Cerebellar cortex (tissue), 1 donor: ENCODE results near the gene CD7.

Experiments used
- DNase-seq: peaks from one replicate; pipeline ENCODE4 v3.0.0-alpha.2; 2015; ENCODE audit warnings: low spot score

CD7 gene

DNA sequence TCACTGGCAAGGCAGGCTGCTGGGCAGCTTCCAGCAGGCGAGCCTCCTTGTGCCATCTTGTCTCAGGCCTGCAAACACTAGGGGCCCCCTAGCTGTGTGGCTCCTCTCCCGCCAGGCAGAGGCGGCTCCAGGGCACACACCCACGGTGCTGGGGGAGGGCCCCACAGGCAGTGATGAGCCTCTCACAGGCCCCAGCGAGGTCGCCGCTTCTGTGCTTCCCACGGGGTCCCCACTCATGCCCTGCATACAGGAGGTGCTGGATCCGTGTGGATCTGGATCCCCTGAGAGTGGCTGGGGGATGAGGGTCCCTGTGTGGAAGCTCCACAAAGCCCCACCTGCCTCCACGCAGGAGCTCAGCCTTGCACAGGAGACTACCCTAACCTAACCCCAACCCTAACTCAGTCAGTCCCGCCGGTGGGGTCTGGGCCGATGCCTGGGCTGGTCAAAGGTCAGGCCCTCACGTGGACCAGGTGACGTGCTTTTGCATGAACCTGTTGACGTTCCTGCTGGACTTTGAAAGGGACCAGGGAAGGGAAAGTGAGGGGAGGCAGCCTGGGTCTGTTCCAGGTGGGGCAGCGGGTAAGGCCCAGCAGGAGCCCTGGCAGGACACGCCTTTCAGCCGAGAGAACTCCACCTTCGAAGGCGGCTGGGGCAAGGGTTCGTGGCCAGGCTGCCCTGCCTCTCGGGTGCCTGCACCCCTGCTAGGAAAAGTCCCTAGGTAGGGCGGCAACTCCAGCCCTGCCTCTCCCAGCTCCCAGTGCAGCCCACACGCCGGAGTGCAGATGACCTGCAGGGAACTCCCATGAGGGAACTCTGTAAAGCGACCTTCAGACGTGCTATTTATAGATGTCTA is 11.0 kb upstream of the CD7 start:
- DNase-seq: no peak

- DNase-seq: no peak
Observed at GRCh38 chr17:82327757-82328140, 10.3 kb upstream of the CD7 start.

DNA sequence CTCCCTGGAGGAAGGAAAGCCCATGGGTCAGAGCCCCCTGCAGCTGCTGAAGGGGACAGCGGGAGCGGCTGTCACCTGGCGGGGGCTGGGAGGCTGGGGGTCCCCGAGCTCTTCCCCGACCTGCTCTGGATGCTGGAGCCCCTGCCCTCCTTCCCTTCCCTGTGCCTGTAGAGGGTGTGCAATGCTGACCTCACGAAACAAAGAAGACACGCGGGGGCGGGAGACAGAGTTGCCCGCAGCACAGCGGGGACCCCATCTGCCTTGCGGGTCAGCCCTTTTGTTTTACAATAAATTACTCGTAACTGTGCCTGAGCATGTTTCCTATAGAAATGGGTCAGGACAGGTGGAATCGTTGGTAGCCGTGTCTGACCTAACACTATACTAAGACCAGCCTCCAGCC is 9.9 kb upstream of the CD7 start:
- DNase-seq: no peak

GRCh38 chr17:82325286-82326180 is 8.1 kb upstream of the CD7 start:
- DNase-seq: no peak

GRCh38 chr17:82324566-82325285 is 7.3 kb upstream of the CD7 start:
- DNase-seq: no peak

- DNase-seq: no peak
Observed at GRCh38 chr17:82323514-82324234, 6.3 kb upstream of the CD7 start.

DNA sequence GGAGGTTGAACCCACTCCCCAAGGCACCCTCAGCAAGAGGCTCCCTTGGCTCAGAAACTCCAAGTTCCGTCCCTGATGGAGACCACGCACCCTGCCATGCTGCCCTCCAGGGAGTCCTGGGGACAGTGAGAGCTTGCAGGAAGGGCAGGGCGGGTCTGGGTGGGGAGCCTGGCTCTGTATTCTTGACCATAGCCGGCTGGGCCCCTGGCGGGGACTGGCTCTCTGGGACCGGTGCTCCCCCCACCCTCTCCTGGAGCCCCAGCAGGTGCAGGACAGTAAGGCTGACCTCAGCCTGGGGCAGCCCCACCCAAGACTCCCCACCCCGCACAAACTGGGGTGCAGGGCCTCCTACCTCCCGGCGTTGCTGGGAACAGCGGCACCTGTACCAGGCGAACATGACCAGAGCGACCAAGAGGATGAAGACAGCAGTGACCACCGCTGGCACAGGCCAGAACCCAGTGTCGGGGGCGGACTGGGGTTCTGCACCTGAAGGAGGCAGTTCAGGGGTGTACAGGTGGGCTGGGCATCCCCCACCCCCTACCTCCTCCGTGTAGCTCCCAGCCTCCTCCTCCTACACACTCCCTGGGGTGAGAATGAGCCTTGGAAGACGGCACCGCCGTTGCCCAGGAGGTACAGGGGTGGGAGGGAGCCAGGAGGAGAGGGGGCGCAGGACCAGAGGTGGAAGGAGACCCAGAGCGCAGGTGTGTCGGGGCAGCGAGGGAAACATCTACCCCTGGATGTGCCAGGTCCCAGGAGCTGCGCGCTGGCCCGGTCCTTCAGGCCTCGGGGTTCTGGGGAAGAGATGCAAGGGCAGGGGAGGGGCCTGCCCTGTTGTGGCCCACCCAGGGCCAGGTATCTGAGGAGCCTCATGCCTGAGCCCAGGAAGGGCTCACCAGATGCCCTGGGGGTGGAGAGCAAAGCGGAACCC is 5.4 kb upstream of the CD7 start:
- DNase-seq: no peak

DNA sequence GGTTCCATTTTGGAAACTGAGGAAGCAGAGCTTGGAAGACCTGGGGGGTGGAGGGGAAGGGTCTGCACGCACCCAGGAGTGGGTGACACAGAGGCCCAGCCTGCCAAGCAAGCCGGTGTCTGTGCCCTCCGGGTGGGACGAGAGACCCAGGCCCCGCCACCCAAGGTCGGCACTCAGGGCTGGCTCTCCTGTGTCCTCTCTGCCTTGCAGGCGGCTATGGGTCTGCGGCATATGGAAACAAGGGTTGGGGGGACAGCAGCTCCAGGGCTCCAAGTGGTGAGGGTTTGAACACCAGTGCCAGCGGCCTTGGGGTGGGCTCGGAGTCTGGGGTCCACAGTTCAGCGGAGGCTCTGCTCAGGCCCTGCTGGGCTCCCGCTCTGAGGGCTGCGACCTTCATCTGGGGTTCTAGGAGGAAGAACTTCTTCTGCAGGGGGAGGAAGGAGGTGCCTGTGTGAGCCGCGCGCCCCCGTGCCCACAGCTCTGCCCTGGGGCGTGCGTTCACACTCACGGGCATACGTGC is 4.6 kb upstream of the CD7 start:
- DNase-seq: no peak

DNA sequence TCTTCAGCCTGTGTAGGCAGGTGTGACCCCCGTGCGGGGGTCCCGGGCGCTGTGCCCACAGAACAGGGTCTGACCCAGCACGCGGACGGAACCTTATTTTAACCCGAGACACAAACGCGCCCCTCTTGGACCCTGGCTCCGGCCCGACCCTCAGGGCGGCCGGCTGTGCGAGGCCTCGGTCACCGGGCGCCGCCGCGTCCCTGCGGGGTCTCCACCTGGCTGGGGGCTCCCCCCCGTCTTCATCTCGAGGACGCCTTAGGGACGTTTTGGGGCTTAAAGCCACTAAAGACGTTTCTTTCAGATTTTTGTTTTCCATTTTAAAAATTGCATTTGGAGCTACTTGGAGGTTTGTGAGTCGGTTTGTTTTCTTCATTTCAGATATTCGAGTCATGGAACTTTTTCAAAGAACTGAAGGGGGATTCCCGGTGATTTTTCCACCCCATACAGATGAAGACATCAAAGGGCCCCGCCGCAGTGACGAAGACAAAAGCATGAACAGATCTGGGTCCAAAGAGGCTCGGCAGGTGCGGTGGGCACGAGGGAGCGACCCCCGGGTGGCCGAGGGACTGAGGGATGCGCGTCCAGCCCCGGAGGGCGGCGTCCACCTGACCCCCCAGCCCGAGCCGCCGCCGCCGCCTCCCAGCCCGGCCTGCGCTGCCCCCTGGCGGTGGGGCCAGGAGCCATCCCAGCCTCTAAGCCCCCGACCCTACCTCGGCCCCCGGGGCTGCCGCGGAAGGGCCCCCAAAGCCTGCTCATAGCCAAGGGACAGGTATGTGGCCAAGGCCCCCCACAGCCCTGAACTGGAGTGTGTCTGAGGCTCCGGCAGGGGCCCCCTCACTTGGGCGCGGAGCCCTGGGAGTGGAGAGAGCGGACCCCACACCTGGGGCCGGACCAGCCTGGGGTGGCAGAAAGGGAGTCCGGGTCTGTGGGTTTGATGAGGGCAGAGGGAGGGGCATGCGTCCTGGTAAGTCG is 3.8 kb upstream of the CD7 start:
- DNase-seq: no peak

- DNase-seq: no peak
Observed at GRCh38 chr17:82320140-82320840, 2.9 kb upstream of the CD7 start.

DNA sequence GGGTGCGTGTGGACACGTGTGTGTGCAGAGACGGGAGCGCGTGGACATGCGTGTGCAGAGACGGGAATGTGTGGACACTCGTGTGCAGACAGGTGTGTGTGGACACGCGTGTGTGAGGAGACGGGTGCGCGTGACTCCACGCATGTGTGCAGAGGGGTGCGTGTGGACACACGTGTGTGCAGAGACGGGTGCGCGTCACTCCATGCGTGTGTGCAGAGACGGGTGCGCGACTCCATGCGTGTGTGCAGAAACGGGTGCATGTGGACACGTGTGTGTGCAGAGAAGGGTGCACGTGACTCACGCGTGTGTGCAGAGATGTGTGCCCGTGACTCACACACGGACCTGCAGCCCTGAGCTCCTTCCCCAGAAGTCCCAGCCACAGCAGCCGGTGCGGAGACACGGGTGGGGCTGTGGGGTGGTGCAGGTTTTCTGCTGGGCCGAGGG is 2.2 kb upstream of the CD7 start:
- DNase-seq: no peak

GRCh38 chr17:82318772-82319606 is 1.6 kb upstream of the CD7 start:
- DNase-seq: no peak

- DNase-seq: no peak
Observed at GRCh38 chr17:82318169-82318498, 726 bp upstream of the CD7 start.

DNA sequence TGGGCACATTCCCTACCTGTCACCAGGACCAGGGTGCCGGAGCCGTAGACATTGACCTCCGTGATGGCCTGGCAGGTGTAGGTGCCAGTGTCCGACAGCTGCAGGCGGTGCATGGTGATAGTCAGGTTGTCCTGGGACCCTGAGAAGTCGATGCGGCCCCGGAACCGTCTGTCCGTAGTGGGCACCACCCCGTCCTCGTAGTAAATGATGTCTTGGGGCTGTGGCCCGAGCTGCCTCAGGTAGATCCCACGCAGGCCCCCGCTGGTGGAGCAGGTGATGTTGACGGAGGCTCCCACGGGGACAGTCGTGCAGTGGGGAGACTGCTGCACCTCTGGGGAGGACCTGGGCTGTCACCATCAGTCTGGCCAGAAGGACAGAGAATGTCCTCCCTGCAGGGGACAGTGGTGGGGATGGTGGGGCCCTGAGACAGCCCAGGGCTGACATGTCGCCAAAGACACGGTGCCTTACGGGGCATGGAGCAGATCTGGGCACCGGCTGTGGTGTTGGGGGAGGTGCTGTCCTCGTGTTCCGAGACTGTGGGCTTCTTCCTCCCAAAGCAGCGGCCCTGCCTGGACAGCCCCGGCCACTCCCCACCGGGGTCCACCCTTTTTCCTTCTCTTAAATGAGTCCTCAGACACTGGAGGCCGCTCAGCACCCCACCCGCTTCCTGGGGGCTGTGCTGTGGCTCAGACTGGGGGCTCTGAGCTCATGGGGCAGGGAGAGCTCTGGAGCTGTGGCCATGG is 586 bp downstream of the CD7 start:
- DNase-seq: no peak

DNA sequence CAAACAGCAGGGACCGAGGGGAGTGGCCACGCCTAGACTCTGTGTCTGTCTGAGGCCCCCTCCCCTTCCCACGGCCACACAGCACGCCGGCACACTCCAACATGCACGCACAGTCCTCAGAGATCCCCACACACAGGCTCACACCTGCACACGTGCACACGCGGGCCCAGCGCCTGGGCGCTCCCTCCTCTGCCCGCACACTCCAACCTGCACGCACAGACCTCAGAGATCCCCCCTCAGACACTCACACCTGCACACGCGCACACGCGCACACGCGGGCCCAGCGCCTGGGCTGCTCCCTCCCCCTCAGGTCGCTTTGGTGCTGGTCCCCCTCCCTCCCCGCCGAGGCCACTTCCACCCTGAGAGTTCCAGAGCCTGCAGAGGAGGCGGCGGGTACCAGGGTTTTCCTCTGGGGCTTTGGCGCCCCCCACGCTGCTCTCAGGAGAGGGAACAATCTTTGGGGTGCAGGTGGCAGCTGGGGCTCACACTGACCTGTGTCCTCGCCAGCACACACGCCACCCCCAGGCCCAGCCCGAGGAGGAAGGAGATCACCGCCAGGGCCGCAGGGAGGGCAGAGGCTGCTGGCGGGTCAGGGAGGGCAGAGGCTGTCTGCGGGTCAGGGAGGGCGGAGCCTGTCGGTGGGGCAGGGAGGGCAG is 1.6 kb downstream of the CD7 start:
- no peak for DNase-seq
